22Rv1 (cell line): Measurements from ENCODE around the gene GFER.

Source experiments
- ZFX ChIP-seq: fragments of 450-650 bp; IDR thresholded peaks from 2 replicates; pipeline ENCODE4 v1.6.1; 2017; ENCODE audit warnings: antibody characterized with exemption, borderline replicate concordance
- TF ChIP-seq, protein P1 (sequence below): fragments of 450-650 bp; IDR thresholded peaks from 2 replicates; pipeline ENCODE4 v1.5.1; 2017; ENCODE audit warnings: mild to moderate bottlenecking

DNA sequence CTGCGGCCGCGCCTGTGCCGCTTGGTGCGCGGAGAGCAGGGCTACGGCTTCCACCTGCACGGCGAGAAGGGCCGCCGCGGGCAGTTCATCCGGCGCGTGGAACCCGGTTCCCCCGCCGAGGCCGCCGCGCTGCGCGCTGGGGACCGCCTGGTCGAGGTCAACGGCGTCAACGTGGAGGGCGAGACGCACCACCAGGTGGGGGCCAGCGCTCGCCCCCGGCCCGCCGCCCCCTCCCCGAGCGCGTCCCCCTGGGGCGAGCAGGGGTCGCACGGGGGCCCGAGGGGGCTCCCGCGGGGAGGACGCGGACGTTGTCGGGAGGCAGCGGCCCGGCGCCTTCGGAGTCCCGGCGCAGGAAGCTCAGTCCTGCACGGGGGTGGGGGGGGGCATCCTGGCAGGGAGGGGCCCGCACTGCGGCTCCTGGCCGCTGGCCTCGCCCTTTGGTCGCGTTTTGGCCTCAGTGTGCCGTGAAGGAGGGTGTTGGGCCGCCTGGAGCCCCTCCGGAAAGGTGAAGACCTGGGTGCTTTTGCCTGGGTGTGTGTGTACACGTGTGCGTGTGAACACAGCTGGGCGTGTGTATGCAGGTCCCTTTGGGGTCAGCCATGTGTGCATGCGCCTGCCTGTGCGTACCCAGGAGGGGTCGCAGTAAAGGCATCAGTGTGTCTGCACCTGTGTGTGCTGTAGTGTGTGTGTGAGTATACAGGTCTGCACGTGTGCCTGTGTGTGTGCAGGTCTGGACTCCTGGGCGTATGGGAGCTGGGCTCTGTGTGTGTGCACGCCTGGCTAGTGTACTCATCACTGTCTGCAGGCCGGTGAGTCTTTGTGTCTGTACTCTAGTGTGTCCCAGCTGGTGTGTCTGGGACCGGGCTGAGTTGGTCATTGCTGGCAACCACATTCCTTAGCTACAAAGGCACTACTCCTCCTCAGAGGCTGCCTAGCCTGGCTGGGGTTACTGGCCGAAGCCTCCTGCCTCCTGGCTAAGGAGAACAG lies 43.3 kb downstream of the GFER start:
- TF ChIP-seq, protein P1, sequence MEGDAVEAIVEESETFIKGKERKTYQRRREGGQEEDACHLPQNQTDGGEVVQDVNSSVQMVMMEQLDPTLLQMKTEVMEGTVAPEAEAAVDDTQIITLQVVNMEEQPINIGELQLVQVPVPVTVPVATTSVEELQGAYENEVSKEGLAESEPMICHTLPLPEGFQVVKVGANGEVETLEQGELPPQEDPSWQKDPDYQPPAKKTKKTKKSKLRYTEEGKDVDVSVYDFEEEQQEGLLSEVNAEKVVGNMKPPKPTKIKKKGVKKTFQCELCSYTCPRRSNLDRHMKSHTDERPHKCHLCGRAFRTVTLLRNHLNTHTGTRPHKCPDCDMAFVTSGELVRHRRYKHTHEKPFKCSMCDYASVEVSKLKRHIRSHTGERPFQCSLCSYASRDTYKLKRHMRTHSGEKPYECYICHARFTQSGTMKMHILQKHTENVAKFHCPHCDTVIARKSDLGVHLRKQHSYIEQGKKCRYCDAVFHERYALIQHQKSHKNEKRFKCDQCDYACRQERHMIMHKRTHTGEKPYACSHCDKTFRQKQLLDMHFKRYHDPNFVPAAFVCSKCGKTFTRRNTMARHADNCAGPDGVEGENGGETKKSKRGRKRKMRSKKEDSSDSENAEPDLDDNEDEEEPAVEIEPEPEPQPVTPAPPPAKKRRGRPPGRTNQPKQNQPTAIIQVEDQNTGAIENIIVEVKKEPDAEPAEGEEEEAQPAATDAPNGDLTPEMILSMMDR: peak; percentile 15; the same call in 1 of the 2 replicates
- no peak for TF ChIP-seq ZFX
